K562 (cell line): ENCODE measurements around the gene MSX1.

ENCODE experiments used
- EZH2 ChIP-seq: IDR thresholded peaks from 2 replicates; pipeline ENCODE4 v1.6.1; 2012; ENCODE audit warnings: low read depth, mild to moderate bottlenecking, inconsistent platforms, low read length, borderline replicate concordance
- RBBP5 ChIP-seq: fragments of 200-600 bp; sonication (generic); IDR thresholded peaks from 2 replicates; pipeline ENCODE4 v1.6.1; 2012; ENCODE audit warnings: borderline replicate concordance, mild to moderate bottlenecking, low read length, control low read depth, inconsistent platforms; ENCODE audit not compliant: insufficient read depth, poor library complexity, severe bottlenecking
- RHOXF2B ChIP-seq: fragments of 250-450 bp; sonication (Bioruptor Pico); conservative IDR thresholded peaks from 2 replicates; pipeline ENCODE4 v1.5.1; 2021
- SIN3A ChIP-seq, 2 experiments: fragments of 150-350 bp in 1 of 2; IDR thresholded peaks; 2 replicates each; pipeline ENCODE4 v1.6.1; 2011 to 2016; ENCODE audit warnings: borderline replicate concordance in 2 of 2, low read depth in 2 of 2, low read length in 2 of 2, mild to moderate bottlenecking in 2 of 2, moderate library complexity in 2 of 2; ENCODE audit not compliant: control insufficient read depth in 1 of 2
- YBX1 ChIP-seq: fragments of 450-650 bp; IDR thresholded peaks from 2 replicates; pipeline ENCODE4 v1.7.1; 2016; ENCODE audit warnings: mild to moderate bottlenecking
- ZNF589 ChIP-seq: fragments of 200-800 bp; sonication (Bioruptor generic); IDR thresholded peaks from 2 replicates; pipeline ENCODE4 v1.6.1; 2016; ENCODE audit warnings: low read depth, missing genetic modification characterization, missing compliant biosample characterization
- TF ChIP-seq, protein P1 (sequence below), 3 experiments: IDR thresholded peaks in 2 of 3; conservative IDR thresholded peaks in 1 of 3; 2 replicates each; pipeline ENCODE4 v1.5.1; 2011 to 2012; ENCODE audit warnings: low read length in 3 of 3, mild to moderate bottlenecking in 3 of 3, control low read depth in 2 of 3, improper control_type of control experiment in 1 of 3, inconsistent platforms in 1 of 3, low read depth in 1 of 3, mixed read lengths in 1 of 3, moderate library complexity in 1 of 3; ENCODE audit not compliant: insufficient read depth in 2 of 3

DNA sequence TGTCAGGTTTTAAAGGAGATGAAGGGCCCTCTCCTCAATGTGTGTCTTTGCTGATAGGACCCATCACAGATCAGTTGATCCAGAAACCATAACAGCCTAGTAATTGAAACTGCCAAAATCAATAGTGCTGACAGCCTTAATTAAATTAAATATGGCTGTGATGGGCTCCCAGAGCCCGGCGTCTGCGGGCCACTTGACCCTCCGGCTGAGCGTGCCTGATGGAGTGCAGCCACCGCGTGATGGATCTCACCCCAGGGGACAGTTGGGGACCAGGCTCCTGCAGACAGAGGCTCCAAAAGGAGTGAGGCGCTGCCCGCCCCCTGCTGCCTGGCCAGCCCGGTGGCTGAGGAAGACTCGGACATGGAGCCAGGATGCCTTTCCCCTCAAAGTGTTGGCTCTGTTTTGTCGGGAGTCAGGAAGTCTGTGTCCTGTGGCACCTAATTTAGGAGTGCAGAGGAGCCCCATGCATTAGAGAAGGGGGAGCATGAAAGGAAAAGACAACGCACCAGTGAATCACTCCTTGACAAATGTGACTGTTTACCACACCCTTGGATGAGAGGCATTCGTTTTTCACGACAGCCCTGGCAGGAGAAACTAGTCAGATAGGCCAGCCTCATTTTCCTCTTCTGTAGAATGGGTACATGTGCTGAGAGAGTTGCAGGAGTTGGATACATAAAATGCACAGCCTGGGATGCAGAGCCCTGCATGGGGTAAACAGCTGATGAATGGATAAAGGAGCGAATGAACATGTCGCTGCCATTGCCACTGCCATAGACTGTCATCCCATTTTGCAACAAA, 40.9 kb upstream of the MSX1 start:
- no peak for TF ChIP-seq EZH2
- TF ChIP-seq ZNF589 (CRISPR knock-in tag) = no peak
- no peak for TF ChIP-seq RHOXF2B (CRISPR knock-in tag)
- no peak for TF ChIP-seq RBBP5
- TF ChIP-seq YBX1 = no peak
- TF ChIP-seq, protein P1, sequence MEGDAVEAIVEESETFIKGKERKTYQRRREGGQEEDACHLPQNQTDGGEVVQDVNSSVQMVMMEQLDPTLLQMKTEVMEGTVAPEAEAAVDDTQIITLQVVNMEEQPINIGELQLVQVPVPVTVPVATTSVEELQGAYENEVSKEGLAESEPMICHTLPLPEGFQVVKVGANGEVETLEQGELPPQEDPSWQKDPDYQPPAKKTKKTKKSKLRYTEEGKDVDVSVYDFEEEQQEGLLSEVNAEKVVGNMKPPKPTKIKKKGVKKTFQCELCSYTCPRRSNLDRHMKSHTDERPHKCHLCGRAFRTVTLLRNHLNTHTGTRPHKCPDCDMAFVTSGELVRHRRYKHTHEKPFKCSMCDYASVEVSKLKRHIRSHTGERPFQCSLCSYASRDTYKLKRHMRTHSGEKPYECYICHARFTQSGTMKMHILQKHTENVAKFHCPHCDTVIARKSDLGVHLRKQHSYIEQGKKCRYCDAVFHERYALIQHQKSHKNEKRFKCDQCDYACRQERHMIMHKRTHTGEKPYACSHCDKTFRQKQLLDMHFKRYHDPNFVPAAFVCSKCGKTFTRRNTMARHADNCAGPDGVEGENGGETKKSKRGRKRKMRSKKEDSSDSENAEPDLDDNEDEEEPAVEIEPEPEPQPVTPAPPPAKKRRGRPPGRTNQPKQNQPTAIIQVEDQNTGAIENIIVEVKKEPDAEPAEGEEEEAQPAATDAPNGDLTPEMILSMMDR (IDR thresholded peaks at IDR 0.05 in 2 of 3, conservative IDR thresholded peaks at IDR 0.05 in 1 of 3; ENCODE audit: insufficient read depth in 2 of 3, low read depth in 1 of 3, low read length in 3 of 3) = no peak
- no peak for TF ChIP-seq SIN3A (IDR thresholded peaks at IDR 0.05; ENCODE audit: borderline replicate concordance in 2 of 2, control insufficient read depth in 1 of 2, low read depth in 2 of 2, low read length in 2 of 2)
